ENCODE data around the gene LRRN2. TPM values are rescaled to one million over a fixed set of nuclear protein-coding genes. Genes with fewer than 3 reads are reported as not detected.

LRRN2 gene
- total and polyA plus RNA-seq, 9 of the 15 experiments (the other 6 are each of a cell fraction or from before 2014, with no cell fraction given): 0.05 TPM; not detected in 8

GRCh38 chr1:204705888-204706837 lies 20.6 kb upstream of the LRRN2 start (continued):
- no peak for TF ChIP-seq ETS2 (tag; IDR thresholded peaks at IDR 0.05; ENCODE audit: borderline replicate concordance, poor library complexity, severe bottlenecking)
- peak; percentile 36; the same call in 1 of the 2 replicates for TF ChIP-seq ZNF311 (CRISPR knock-in tag; IDR thresholded peaks at IDR 0.05)
- TF ChIP-seq LCOR (CRISPR knock-in tag; IDR thresholded peaks at IDR 0.05): peak; percentile 92
- TF ChIP-seq STAT5A (IDR thresholded peaks at IDR 0.05; ENCODE audit: borderline replicate concordance, low read length): peak; percentile 27; the same call in 1 of the 2 replicates
- peak; percentile 85 for TF ChIP-seq ZNF592 (IDR thresholded peaks at IDR 0.05)
- TF ChIP-seq ZNF584 (CRISPR knock-in tag; IDR thresholded peaks at IDR 0.05; ENCODE audit: low read depth): peak; percentile 39; the same call in 1 of the 2 replicates
- peak; percentile 98 for TF ChIP-seq NFRKB (IDR thresholded peaks at IDR 0.05; ENCODE audit: low read depth)
- peak; percentile 84 for TF ChIP-seq CXXC5 (CRISPR knock-in tag; IDR thresholded peaks at IDR 0.05)
- 0 out of 2 replicates have a peak, but pooled peaks have one; percentile 58 for TF ChIP-seq AFF4 (CRISPR knock-in tag; IDR thresholded peaks at IDR 0.05)
- 0 out of 2 replicates have a peak, but pooled peaks have one; percentile 12 for TF ChIP-seq ZNF445 (CRISPR knock-in tag; IDR thresholded peaks at IDR 0.05; ENCODE audit: low read depth)
- TF ChIP-seq TGIF2 (CRISPR knock-in tag; IDR thresholded peaks at IDR 0.05): 0 out of 2 replicates have a peak, but pooled peaks have one; percentile 43
- TF ChIP-seq SMARCC2 (IDR thresholded peaks at IDR 0.05; ENCODE audit: low read depth): peak; percentile 67
- TF ChIP-seq HDAC3 (IDR thresholded peaks at IDR 0.05; ENCODE audit: borderline replicate concordance, partially characterized antibody): peak; percentile 60
- no peak for TF ChIP-seq ZZZ3 (IDR thresholded peaks at IDR 0.05)
- TF ChIP-seq DPF2 (IDR thresholded peaks at IDR 0.05): peak; percentile 99
- no peak for TF ChIP-seq HIVEP1 (CRISPR knock-in tag; IDR thresholded peaks at IDR 0.05)
- no peak for TF ChIP-seq COPS2 (conservative IDR thresholded peaks at IDR 0.05)
- no peak for TF ChIP-seq TARDBP (IDR thresholded peaks at IDR 0.05)
- no peak for TF ChIP-seq RBM14 (IDR thresholded peaks at IDR 0.05; ENCODE audit: borderline replicate concordance, insufficient read depth, low read depth, low read length)
- TF ChIP-seq POLR2G (IDR thresholded peaks at IDR 0.05; ENCODE audit: low read depth, low read length): no peak

Measured in K562 (cell line).